Endothelial cell of umbilical vein (primary cell): ENCODE results near the gene EIF4A3. TPM values are rescaled to one million over a fixed set of nuclear protein-coding genes. Genes with fewer than 3 reads are reported as not detected.
A peak's percentile ranks its signal among the peaks of the same experiment; 100 is the strongest.

Source experiments
- BruUV-seq: library from RNA; stranded (reverse); fragments of 400-500 nt; replicated peaks from 2 replicates; lab custom pipeline; 2021; lab: Mats Ljungman, UMichigan
- CTCF ChIA-PET: fragments of 300-600, 350-600 bp; sonication (Branson Sonifier 250); formaldehyde crosslinking; loops from one replicate; lab custom pipeline; 2021; ENCODE audit warnings: antibody characterized with exemption, inconsistent platforms; lab: Charles Lee
- POLR2A ChIA-PET: fragments of 300-600, 350-600 bp; sonication (Branson Sonifier 250); formaldehyde crosslinking; loops from one replicate; lab custom pipeline; 2021; ENCODE audit warnings: antibody characterized with exemption, inconsistent platforms; lab: Charles Lee
- DNase-seq: peaks from one replicate; pipeline ENCODE4 v3.0.0-alpha.2; 2011; ENCODE audit warnings: low read depth, low spot score
- FAIRE-seq: peaks from 2 replicates; lab custom pipeline; 2011; peaks lifted over from hg19 to GRCh38; lab: Jason Lieb, UNC
- H2AFZ ChIP-seq: 2 replicates; pipeline ENCODE4 v1.6.0; 2012; ENCODE audit warnings: low read depth, low read length, control low read depth, inconsistent platforms
- H3K27ac ChIP-seq: 2 replicates; pipeline ENCODE4 v1.5.1; 2011; ENCODE audit warnings: low read depth, mild to moderate bottlenecking, control low read depth, low read length, moderate library complexity; ENCODE audit not compliant: insufficient read depth
- H3K27me3 ChIP-seq, 2 experiments: 2 replicates each; pipeline versions ENCODE4 v1.6.0 to v1.6.1; 2011; ENCODE audit warnings: low read length in 2 of 2, mixed read lengths in 1 of 2; ENCODE audit not compliant: control insufficient read depth in 2 of 2, insufficient read depth in 2 of 2
- H3K36me3 ChIP-seq, 2 experiments: 2 replicates in 1 of 2; 3 replicates in 1 of 2; pipeline ENCODE4 v1.5.1; 2011; ENCODE audit warnings: low read length in 2 of 2, mild to moderate bottlenecking in 1 of 2, moderate library complexity in 1 of 2; ENCODE audit not compliant: control insufficient read depth in 2 of 2, insufficient read depth in 2 of 2; ENCODE audit errors: extremely low read depth in 1 of 2
- H3K4me1 ChIP-seq: 3 replicates; pipeline ENCODE4 v1.5.1; 2011; ENCODE audit warnings: mild to moderate bottlenecking, low read length; ENCODE audit not compliant: control insufficient read depth, insufficient read depth; ENCODE audit errors: extremely low read depth
- H3K4me2 ChIP-seq: 2 replicates; pipeline ENCODE4 v1.6.1; 2011; ENCODE audit warnings: low read length, control low read depth, mixed read lengths; ENCODE audit not compliant: insufficient read depth
- H3K4me3 ChIP-seq, 3 experiments: fragments of 200-600 bp in 1 of 3; sonication (generic), shearing (Covaris generic) in 1 of 3; replicated peaks in 1 of 3; 2 replicates each; pipeline ENCODE4 v1.5.1; 2011 to 2016; ENCODE audit warnings: control low read depth in 3 of 3, low read length in 3 of 3, mild to moderate bottlenecking in 2 of 3, inconsistent platforms in 1 of 3, low read depth in 1 of 3, moderate library complexity in 1 of 3; ENCODE audit not compliant: insufficient read depth in 1 of 3
- H3K79me2 ChIP-seq: 2 replicates; pipeline ENCODE4 v1.6.0; 2012; ENCODE audit warnings: low read length, inconsistent platforms; ENCODE audit not compliant: control insufficient read depth, insufficient read depth
- H3K9ac ChIP-seq: replicated peaks from 2 replicates; pipeline ENCODE3; 2011; ENCODE audit warnings: low read length, control low read depth; ENCODE audit not compliant: insufficient read depth; ENCODE audit errors: extremely low read depth
- H3K9me1 ChIP-seq: replicated peaks from 3 replicates; pipeline ENCODE4 v1.6.0; 2011; ENCODE audit warnings: mild to moderate bottlenecking, low read length; ENCODE audit not compliant: control insufficient read depth, insufficient read depth; ENCODE audit errors: extremely low read depth
- H3K9me3 ChIP-seq: replicated peaks from 2 replicates; pipeline ENCODE4 v1.5.1; 2012; ENCODE audit warnings: low read length, inconsistent platforms; ENCODE audit not compliant: control insufficient read depth, insufficient read depth
- H4K20me1 ChIP-seq: replicated peaks from 2 replicates; pipeline ENCODE3; 2011; ENCODE audit warnings: mild to moderate bottlenecking, low read length; ENCODE audit not compliant: control insufficient read depth, insufficient read depth; ENCODE audit errors: extremely low read depth
- CTCF ChIP-seq, 2 donors: IDR thresholded peaks; 1 replicate in 1 of 2; 2 replicates in 1 of 2; pipeline ENCODE4 v1.5.1; 2011; ENCODE audit warnings: low read length in 2 of 2, mild to moderate bottlenecking in 2 of 2, moderate library complexity in 2 of 2, control low read depth in 1 of 2, inconsistent platforms in 1 of 2, low read depth in 1 of 2; ENCODE audit not compliant: insufficient read depth in 1 of 2; ENCODE audit errors: extremely low read depth in 1 of 2
- EZH2 ChIP-seq: IDR thresholded peaks from 2 replicates; pipeline ENCODE4 v1.6.1; 2012; ENCODE audit warnings: borderline replicate concordance, low read depth, mild to moderate bottlenecking, moderate library complexity, low read length, inconsistent platforms; ENCODE audit not compliant: severe bottlenecking
- FOS ChIP-seq: IDR thresholded peaks from 2 replicates; pipeline ENCODE4 v1.6.1; 2011; ENCODE audit warnings: mild to moderate bottlenecking, low read length, moderate library complexity, borderline replicate concordance; ENCODE audit not compliant: insufficient read depth
- GATA2 ChIP-seq: IDR thresholded peaks from 2 replicates; pipeline ENCODE4 v1.7.0; 2011; ENCODE audit warnings: low read depth, mild to moderate bottlenecking, moderate library complexity, mixed read lengths, low read length; ENCODE audit not compliant: insufficient read length, insufficient read depth
- JUN ChIP-seq: IDR thresholded peaks from 2 replicates; pipeline ENCODE4 v1.6.1; 2011; ENCODE audit warnings: borderline replicate concordance, low read depth; ENCODE audit not compliant: insufficient read length, insufficient read depth
- MAX ChIP-seq: IDR thresholded peaks from 2 replicates; pipeline ENCODE4 v1.6.1; 2011; ENCODE audit not compliant: insufficient read depth, insufficient read length
- MYC ChIP-seq: IDR thresholded peaks from one replicate; pipeline ENCODE4 v1.6.1; 2011; ENCODE audit warnings: mild to moderate bottlenecking, low read depth, low read length
- POLR2A ChIP-seq: IDR thresholded peaks from 2 replicates; pipeline ENCODE4 v1.6.1; 2012; ENCODE audit warnings: low read depth, mild to moderate bottlenecking, control low read depth, low read length
- POLR2AphosphoS5 ChIP-seq: IDR thresholded peaks from 2 replicates; pipeline ENCODE4 v1.6.1; 2012; ENCODE audit warnings: low read depth, mild to moderate bottlenecking, control low read depth, low read length, moderate library complexity; ENCODE audit not compliant: insufficient read depth
- dilution Hi-C: fragments of 300-500 bp; cut with MboI; formaldehyde crosslinking; loops from one replicate; pipeline ENCODE4 v1.15.0; 2019; ENCODE audit warnings: low sequenced_read_pairs; ENCODE audit not compliant: extremely low pct_ligation_motif_present
- intact Hi-C: fragments of 100-400 bp; cut with micrococcal nuclease; formaldehyde crosslinking; loops from one replicate; pipeline ENCODE4 v1.10.0; 2022
- polyA plus RNA-seq, 4 experiments: library from polyadenylated mRNA; depleted of rRNA in 3 of 4; stranded (reverse) in 3 of 4; unstranded in 1 of 4; fragments of >200 nt; gene quantifications; 2 replicates each; pipeline versions ENCODE4 v1.2.1 to v1.2.3, GENCODE V29; 2011 to 2012; ENCODE audit warnings: missing spikeins in 1 of 4
- total RNA-seq: library from RNA; stranded (reverse); gene quantifications from 2 replicates; pipeline ENCODE4 v1.2.3, GENCODE V29; 2021

EIF4A3 gene
- total and polyA plus RNA-seq, 2 donors (not counting 3 experiments of a cell fraction or from before 2014, with no cell fraction given) = 90.4 to 94.5 TPM

- ChIA-PET POLR2A (interaction anchor here (0.6 to 1.6 kb wide), 5 partner anchors 9 to 250 kb away, joined by 3 to 7 read pairs (median 4); partner anchors contain the start of gene GAA), CTCF (interaction anchor here (0.7 to 2.2 kb wide), 10 partner anchors 17 to 139 kb away, joined by 3 to 7 read pairs (median 4); partner anchors contain the start of gene GAA)
- Histone ChIP-seq H3K4me1 (peaks cover 17% of the 10 kb centered on the region), H3K9me3 (no peaks in the 10 kb centered on the region), H3K36me3 (peaks cover 4 to 17% of the 10 kb centered on the region in 2 experiments), H3K79me2 (peaks cover 42% of the 10 kb centered on the region), H3K9ac (peak overlapping the region; percentile 61), H3K27me3 (no peaks in the 10 kb centered on the region), H3K4me2 (peak overlapping the region; percentile 86), H2AFZ (no peak overlapping the region), H3K4me3 (peak overlapping the region; percentile 61 to 76 (median 68)), H3K9me1 (no peaks in the 10 kb centered on the region), H3K27ac (no peak overlapping the region), H4K20me1 (peaks cover 2% of the 10 kb centered on the region)
- TF ChIP-seq POLR2A (no peak), MYC (no peak), JUN (no peak), EZH2 (no peak), FOS (no peak), MAX (no peak), GATA2 (no peak), POLR2AphosphoS5 (no peak), CTCF (IDR thresholded peaks at IDR 0.05; ENCODE audit: extremely low read depth in 1 of 2, insufficient read depth in 1 of 2, low read depth in 1 of 2, low read length in 2 of 2) (no peak)
- dilution Hi-C loops = no loop called here
- BruUV-seq = TSS peak; percentile 8
- DNase-seq (peak; percentile 25), FAIRE-seq (peak; percentile 62)
- intact Hi-C loops = loop anchor here (5.0 kb wide), 1 partner anchor 117 kb away; the partner anchor contains the start of gene RNF213
Measured at GRCh38 chr17:80145076-80146075, 1.6 kb downstream of the EIF4A3 start.
